ENCODE results near the gene MPP4.
"Not testable (repeated sequence)": the region's sequence is repeated elsewhere in the genome, so short reads cannot be mapped to it uniquely, and the experiment has no call there.

MPP4 gene

DNA sequence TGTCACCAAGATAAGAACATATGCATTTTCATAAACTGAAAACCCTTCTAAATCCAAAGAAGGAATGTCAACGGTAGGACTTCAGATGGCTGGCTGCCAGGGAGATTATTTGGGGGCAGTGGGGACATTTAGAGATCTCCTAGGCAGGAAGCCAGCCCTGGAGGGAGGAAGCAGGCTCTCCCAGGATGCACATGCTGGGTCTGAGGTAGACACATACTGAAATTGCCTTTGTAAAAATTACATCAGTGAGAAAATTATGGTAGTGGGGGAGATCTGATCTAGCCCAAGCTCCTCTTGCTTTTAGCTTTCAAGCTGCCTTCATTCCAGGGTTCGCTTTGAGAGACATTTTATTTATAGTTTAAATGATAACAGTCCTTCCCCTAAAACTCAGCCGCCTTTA, 24.1 kb downstream of the MPP4 start:
- Histone ChIP-seq H3K27ac (ENCODE audit: low read length) (no peak overlapping the region), H3K9me3 (ENCODE audit: insufficient read depth, low read length, severe bottlenecking) (no peaks in the 10 kb centered on the region), H3K36me3 (ENCODE audit: insufficient read depth, low read length) (no peaks in the 10 kb centered on the region), H3K4me1 (ENCODE audit: insufficient read depth, low read length) (no peaks in the 10 kb centered on the region), H3K4me3 (ENCODE audit: low read depth in 1 of 2, low read length in 2 of 2) (no peak overlapping the region), H3K27me3 (ENCODE audit: insufficient read depth, low read length, poor library complexity) (peaks cover 12% of the 10 kb centered on the region), H4K20me1 (ENCODE audit: insufficient read depth, low read length) (no peaks in the 10 kb centered on the region), H3K79me2 (ENCODE audit: insufficient read depth, low read length) (no peaks in the 10 kb centered on the region), H3K4me2 (ENCODE audit: insufficient read depth, low read length) (no peak overlapping the region), H2AFZ (ENCODE audit: low read depth, low read length) (no peak overlapping the region), H3K9ac (ENCODE audit: low read depth, low read length) (no peak overlapping the region)
- TF ChIP-seq, protein P1, sequence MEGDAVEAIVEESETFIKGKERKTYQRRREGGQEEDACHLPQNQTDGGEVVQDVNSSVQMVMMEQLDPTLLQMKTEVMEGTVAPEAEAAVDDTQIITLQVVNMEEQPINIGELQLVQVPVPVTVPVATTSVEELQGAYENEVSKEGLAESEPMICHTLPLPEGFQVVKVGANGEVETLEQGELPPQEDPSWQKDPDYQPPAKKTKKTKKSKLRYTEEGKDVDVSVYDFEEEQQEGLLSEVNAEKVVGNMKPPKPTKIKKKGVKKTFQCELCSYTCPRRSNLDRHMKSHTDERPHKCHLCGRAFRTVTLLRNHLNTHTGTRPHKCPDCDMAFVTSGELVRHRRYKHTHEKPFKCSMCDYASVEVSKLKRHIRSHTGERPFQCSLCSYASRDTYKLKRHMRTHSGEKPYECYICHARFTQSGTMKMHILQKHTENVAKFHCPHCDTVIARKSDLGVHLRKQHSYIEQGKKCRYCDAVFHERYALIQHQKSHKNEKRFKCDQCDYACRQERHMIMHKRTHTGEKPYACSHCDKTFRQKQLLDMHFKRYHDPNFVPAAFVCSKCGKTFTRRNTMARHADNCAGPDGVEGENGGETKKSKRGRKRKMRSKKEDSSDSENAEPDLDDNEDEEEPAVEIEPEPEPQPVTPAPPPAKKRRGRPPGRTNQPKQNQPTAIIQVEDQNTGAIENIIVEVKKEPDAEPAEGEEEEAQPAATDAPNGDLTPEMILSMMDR (IDR thresholded peaks at IDR 0.05; ENCODE audit: borderline replicate concordance, extremely low read depth, low read length, poor library complexity, severe bottlenecking): no peak
- TF ChIP-seq EZH2 (IDR thresholded peaks at IDR 0.05; ENCODE audit: borderline replicate concordance, low read depth, low read length, severe bottlenecking): no peak
- no peak for ATAC-seq (ENCODE audit: insufficient read depth, low read depth)
- DNase-seq: no peak

DNA sequence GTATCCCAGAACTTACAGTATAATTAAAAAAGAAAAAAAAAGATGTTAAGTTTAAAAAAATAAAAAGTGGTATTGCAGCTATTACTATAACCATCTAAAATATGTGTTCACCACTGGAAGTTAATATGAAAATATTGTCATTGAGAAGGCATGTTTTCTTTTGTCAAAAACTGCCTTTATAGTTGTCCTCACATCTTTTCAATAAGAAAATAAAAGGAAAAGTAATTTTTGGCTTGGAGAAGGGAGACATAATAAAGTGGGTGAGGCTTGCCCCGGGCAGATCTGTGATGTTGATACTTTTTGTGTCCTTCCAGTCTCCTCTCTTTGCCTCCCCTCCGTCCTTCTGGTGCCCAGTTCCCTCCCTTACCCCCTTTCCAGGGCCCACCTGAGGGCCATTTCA, 24.9 kb downstream of the MPP4 start:
- no peaks in the 10 kb centered on the region for H4K20me1 ChIP-seq (ENCODE audit: insufficient read depth, low read length)
- H3K27ac ChIP-seq (ENCODE audit: low read length): no peak overlapping the region
- no peaks in the 10 kb centered on the region for H3K79me2 ChIP-seq (ENCODE audit: insufficient read depth, low read length)
- H3K4me3 ChIP-seq (ENCODE audit: low read depth in 1 of 2, low read length in 2 of 2): no peak overlapping the region
- no peak overlapping the region for H2AFZ ChIP-seq (ENCODE audit: low read depth, low read length)
- no peaks in the 10 kb centered on the region for H3K9me3 ChIP-seq (ENCODE audit: insufficient read depth, low read length, severe bottlenecking)
- no peak overlapping the region for H3K9ac ChIP-seq (ENCODE audit: low read depth, low read length)
- no peak for DNase-seq
- no peak overlapping the region for H3K4me2 ChIP-seq (ENCODE audit: insufficient read depth, low read length)
- no peak for ATAC-seq (ENCODE audit: insufficient read depth, low read depth)
- TF ChIP-seq, protein P1 (IDR thresholded peaks at IDR 0.05; ENCODE audit: borderline replicate concordance, extremely low read depth, low read length, poor library complexity, severe bottlenecking): no peak
- no peaks in the 10 kb centered on the region for H3K36me3 ChIP-seq (ENCODE audit: insufficient read depth, low read length)
- no peaks in the 10 kb centered on the region for H3K4me1 ChIP-seq (ENCODE audit: insufficient read depth, low read length)
- peaks cover 11% of the 10 kb centered on the region for H3K27me3 ChIP-seq (ENCODE audit: insufficient read depth, low read length, poor library complexity)

DNA sequence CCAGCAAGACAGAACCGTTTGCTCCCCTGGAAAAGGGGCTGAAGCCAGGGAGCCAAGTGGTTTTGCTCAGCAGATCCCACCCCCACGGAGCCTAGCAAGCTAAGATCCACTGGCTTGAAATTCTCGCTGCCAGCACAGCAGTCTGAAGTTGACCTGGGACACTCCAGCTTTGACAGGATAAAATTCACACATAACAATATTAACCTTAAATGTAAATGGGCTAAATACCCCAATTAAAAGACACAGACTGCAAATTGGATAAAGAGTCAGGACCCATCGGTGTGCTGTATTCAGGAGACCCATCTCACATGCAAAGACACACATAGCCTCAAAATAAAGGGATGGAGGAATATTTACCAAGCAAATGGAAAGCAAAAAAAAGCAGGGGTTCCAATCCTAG, 27.2 kb downstream of the MPP4 start:
- peaks cover 11% of the 10 kb centered on the region for H3K27me3 ChIP-seq (ENCODE audit: insufficient read depth, low read length, poor library complexity)
- not testable (repeated sequence) for H3K4me2 ChIP-seq (ENCODE audit: insufficient read depth, low read length); ATAC-seq (ENCODE audit: insufficient read depth, low read depth); H3K4me1 ChIP-seq (ENCODE audit: insufficient read depth, low read length); H2AFZ ChIP-seq (ENCODE audit: low read depth, low read length); H3K36me3 ChIP-seq (ENCODE audit: insufficient read depth, low read length); DNase-seq; H3K9me3 ChIP-seq (ENCODE audit: insufficient read depth, low read length, severe bottlenecking); H4K20me1 ChIP-seq (ENCODE audit: insufficient read depth, low read length); H3K79me2 ChIP-seq (ENCODE audit: insufficient read depth, low read length); H3K9ac ChIP-seq (ENCODE audit: low read depth, low read length); H3K27ac ChIP-seq (ENCODE audit: low read length); H3K4me3 ChIP-seq (ENCODE audit: low read depth in 1 of 2, low read length in 2 of 2)

DNA sequence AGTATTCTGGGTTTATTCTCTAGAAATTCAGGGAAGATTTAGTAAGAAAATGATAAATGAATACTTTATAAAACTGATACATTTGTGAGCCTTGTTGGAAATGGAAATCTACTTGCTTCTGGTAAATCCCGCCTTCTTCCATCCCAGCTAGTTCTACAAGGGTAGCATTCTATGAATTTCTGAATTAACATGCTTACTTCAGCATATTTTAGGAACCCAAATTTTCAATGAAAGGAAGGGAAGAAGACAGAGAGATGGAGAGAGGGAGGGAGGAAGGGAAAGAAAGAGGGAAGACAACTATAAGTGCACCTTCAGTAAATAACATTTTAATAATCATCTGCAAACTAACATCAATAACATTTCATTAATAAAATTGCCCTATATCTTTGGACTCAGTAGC, 28.6 kb downstream of the MPP4 start:
- no peaks in the 10 kb centered on the region for H3K4me1 ChIP-seq (ENCODE audit: insufficient read depth, low read length)
- no peaks in the 10 kb centered on the region for H3K79me2 ChIP-seq (ENCODE audit: insufficient read depth, low read length)
- H3K9ac ChIP-seq (ENCODE audit: low read depth, low read length): no peak overlapping the region
- no peaks in the 10 kb centered on the region for H3K36me3 ChIP-seq (ENCODE audit: insufficient read depth, low read length)
- no peak for DNase-seq
- H2AFZ ChIP-seq (ENCODE audit: low read depth, low read length): no peak overlapping the region
- TF ChIP-seq EZH2 (IDR thresholded peaks at IDR 0.05; ENCODE audit: borderline replicate concordance, low read depth, low read length, severe bottlenecking): no peak
- TF ChIP-seq, protein P1 (IDR thresholded peaks at IDR 0.05; ENCODE audit: borderline replicate concordance, extremely low read depth, low read length, poor library complexity, severe bottlenecking): no peak
- no peak overlapping the region for H3K27ac ChIP-seq (ENCODE audit: low read length)
- no peaks in the 10 kb centered on the region for H4K20me1 ChIP-seq (ENCODE audit: insufficient read depth, low read length)
- H3K4me3 ChIP-seq (ENCODE audit: low read depth in 1 of 2, low read length in 2 of 2): no peak overlapping the region
- no peaks in the 10 kb centered on the region for H3K9me3 ChIP-seq (ENCODE audit: insufficient read depth, low read length, severe bottlenecking)
- peaks cover 10% of the 10 kb centered on the region for H3K27me3 ChIP-seq (ENCODE audit: insufficient read depth, low read length, poor library complexity)
- H3K4me2 ChIP-seq (ENCODE audit: insufficient read depth, low read length): no peak overlapping the region
- no peak for ATAC-seq (ENCODE audit: insufficient read depth, low read depth)

Measured in DND-41 (cell line).